ENCODE data around the gene ZMIZ1.
"Not testable (repeated sequence)": the region's sequence is repeated elsewhere in the genome, so short reads cannot be mapped to it uniquely, and the experiment has no call there.

The ZMIZ1 gene

GRCh38 chr10:79277579-79278269, 209.0 kb downstream of the ZMIZ1 start:
- no peak for DNase-seq (ENCODE audit: low read depth in 1 of 2, low spot score in 1 of 2)

- DNase-seq (ENCODE audit: low read depth in 1 of 2, low spot score in 1 of 2), result not testable (repeated sequence)
Measured at GRCh38 chr10:79279047-79279446, 210.3 kb downstream of the ZMIZ1 start.

- DNase-seq (ENCODE audit: low read depth in 1 of 2, low spot score in 1 of 2), result no peak
Measured at GRCh38 chr10:79280956-79281355, 212.2 kb downstream of the ZMIZ1 start.

- no peak for DNase-seq (ENCODE audit: low read depth in 1 of 2, low spot score in 1 of 2)
Measured at GRCh38 chr10:79282388-79282787, 213.6 kb downstream of the ZMIZ1 start.

GRCh38 chr10:79283616-79284015, 214.8 kb downstream of the ZMIZ1 start:
- no peak for DNase-seq (ENCODE audit: low read depth in 1 of 2, low spot score in 1 of 2)

GRCh38 chr10:79284158-79284871, 215.5 kb downstream of the ZMIZ1 start:
- DNase-seq (ENCODE audit: low read depth in 1 of 2, low spot score in 1 of 2), result no peak

- DNase-seq (ENCODE audit: low read depth in 1 of 2, low spot score in 1 of 2), result no peak
Measured at GRCh38 chr10:79285315-79286197, 216.8 kb downstream of the ZMIZ1 start.

- DNase-seq (ENCODE audit: low read depth in 1 of 2, low spot score in 1 of 2), result peak; percentile 51 to 63
Measured at GRCh38 chr10:79286318-79286951, 217.7 kb downstream of the ZMIZ1 start.

- no peak for DNase-seq (ENCODE audit: low read depth in 1 of 2, low spot score in 1 of 2)
Measured at GRCh38 chr10:79287973-79288723, 219.4 kb downstream of the ZMIZ1 start.

GRCh38 chr10:79289801-79290200, 221.0 kb downstream of the ZMIZ1 start:
- DNase-seq (ENCODE audit: low read depth in 1 of 2, low spot score in 1 of 2), result no peak

GRCh38 chr10:79292026-79292766, 223.4 kb downstream of the ZMIZ1 start:
- DNase-seq (ENCODE audit: low read depth in 1 of 2, low spot score in 1 of 2), result no peak

- peak in 1 of 2 donors; percentile 26 for DNase-seq (ENCODE audit: low read depth in 1 of 2, low spot score in 1 of 2)
Measured at GRCh38 chr10:79292891-79293746, 224.4 kb downstream of the ZMIZ1 start.

- DNase-seq (ENCODE audit: low read depth in 1 of 2, low spot score in 1 of 2), result no peak
Measured at GRCh38 chr10:79293841-79294581, 225.2 kb downstream of the ZMIZ1 start.

- no peak for DNase-seq (ENCODE audit: low read depth in 1 of 2, low spot score in 1 of 2)
Measured at GRCh38 chr10:79295563-79295962, 226.8 kb downstream of the ZMIZ1 start.

- no peak for DNase-seq (ENCODE audit: low read depth in 1 of 2, low spot score in 1 of 2)
Measured at GRCh38 chr10:79296431-79296830, 227.7 kb downstream of the ZMIZ1 start.

GRCh38 chr10:79298403-79299244, 229.9 kb downstream of the ZMIZ1 start:
- DNase-seq (ENCODE audit: low read depth in 1 of 2, low spot score in 1 of 2), result no peak
